Ishikawa (cell line): ENCODE data around the gene EGR4.

Experiments
- CEBPB ChIP-seq: IDR thresholded peaks from 2 replicates; pipeline ENCODE4 v1.6.1; 2012
- CREB1 ChIP-seq: IDR thresholded peaks from 2 replicates; pipeline ENCODE4 v1.6.1; 2012; ENCODE audit warnings: low read depth
- EGR1 ChIP-seq: IDR thresholded peaks from 2 replicates; pipeline ENCODE4 v1.6.1; 2012
- EP300 ChIP-seq: IDR thresholded peaks from 2 replicates; pipeline ENCODE4 v1.6.1; 2012; ENCODE audit warnings: borderline replicate concordance
- FOXM1 ChIP-seq: IDR thresholded peaks from 2 replicates; pipeline ENCODE4 v1.6.1; 2012; ENCODE audit warnings: low read depth, borderline replicate concordance
- NFIC ChIP-seq: IDR thresholded peaks from 2 replicates; pipeline ENCODE4 v1.6.1; 2012
- RAD21 ChIP-seq: IDR thresholded peaks from 2 replicates; pipeline ENCODE4 v1.6.1; 2012; ENCODE audit warnings: low read depth
- TAF1 ChIP-seq: IDR thresholded peaks from 2 replicates; pipeline ENCODE4 v1.6.1; 2012; ENCODE audit warnings: low read depth, mild to moderate bottlenecking
- TCF12 ChIP-seq: IDR thresholded peaks from 2 replicates; pipeline ENCODE4 v1.6.1; 2012; ENCODE audit warnings: low read depth
- YY1 ChIP-seq: IDR thresholded peaks from 2 replicates; pipeline ENCODE4 v1.6.1; 2012; ENCODE audit warnings: low read depth
- ZBTB7A ChIP-seq: IDR thresholded peaks from 2 replicates; pipeline ENCODE4 v1.6.1; 2012; ENCODE audit warnings: low read depth
- TF ChIP-seq, protein P1 (sequence below): IDR thresholded peaks from 2 replicates; pipeline ENCODE4 v1.6.1; 2012
- TF ChIP-seq, protein P2 (sequence below): IDR thresholded peaks from 2 replicates; pipeline ENCODE4 v1.6.1; 2012; ENCODE audit warnings: low read depth, mild to moderate bottlenecking

- no peak for TF ChIP-seq EP300
- no peak for TF ChIP-seq YY1
- no peak for TF ChIP-seq EGR1
- TF ChIP-seq TAF1 = no peak
- no peak for TF ChIP-seq FOXM1
- TF ChIP-seq RAD21 = no peak
- TF ChIP-seq, protein P1, sequence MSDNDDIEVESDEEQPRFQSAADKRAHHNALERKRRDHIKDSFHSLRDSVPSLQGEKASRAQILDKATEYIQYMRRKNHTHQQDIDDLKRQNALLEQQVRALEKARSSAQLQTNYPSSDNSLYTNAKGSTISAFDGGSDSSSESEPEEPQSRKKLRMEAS = no peak
- no peak for TF ChIP-seq CREB1
- TF ChIP-seq NFIC = no peak
- no peak for TF ChIP-seq ZBTB7A
- TF ChIP-seq, protein P2, sequence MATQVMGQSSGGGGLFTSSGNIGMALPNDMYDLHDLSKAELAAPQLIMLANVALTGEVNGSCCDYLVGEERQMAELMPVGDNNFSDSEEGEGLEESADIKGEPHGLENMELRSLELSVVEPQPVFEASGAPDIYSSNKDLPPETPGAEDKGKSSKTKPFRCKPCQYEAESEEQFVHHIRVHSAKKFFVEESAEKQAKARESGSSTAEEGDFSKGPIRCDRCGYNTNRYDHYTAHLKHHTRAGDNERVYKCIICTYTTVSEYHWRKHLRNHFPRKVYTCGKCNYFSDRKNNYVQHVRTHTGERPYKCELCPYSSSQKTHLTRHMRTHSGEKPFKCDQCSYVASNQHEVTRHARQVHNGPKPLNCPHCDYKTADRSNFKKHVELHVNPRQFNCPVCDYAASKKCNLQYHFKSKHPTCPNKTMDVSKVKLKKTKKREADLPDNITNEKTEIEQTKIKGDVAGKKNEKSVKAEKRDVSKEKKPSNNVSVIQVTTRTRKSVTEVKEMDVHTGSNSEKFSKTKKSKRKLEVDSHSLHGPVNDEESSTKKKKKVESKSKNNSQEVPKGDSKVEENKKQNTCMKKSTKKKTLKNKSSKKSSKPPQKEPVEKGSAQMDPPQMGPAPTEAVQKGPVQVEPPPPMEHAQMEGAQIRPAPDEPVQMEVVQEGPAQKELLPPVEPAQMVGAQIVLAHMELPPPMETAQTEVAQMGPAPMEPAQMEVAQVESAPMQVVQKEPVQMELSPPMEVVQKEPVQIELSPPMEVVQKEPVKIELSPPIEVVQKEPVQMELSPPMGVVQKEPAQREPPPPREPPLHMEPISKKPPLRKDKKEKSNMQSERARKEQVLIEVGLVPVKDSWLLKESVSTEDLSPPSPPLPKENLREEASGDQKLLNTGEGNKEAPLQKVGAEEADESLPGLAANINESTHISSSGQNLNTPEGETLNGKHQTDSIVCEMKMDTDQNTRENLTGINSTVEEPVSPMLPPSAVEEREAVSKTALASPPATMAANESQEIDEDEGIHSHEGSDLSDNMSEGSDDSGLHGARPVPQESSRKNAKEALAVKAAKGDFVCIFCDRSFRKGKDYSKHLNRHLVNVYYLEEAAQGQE = no peak
- no peak for TF ChIP-seq TCF12
- no peak for TF ChIP-seq CEBPB
Measured at GRCh38 chr2:73333564-73333963, 40.2 kb upstream of the EGR4 start.
